GM21528 (cell line): ENCODE measurements around the gene KIF26B.

Experiments
- ATAC-seq: cut with Tn5 transposase; IDR thresholded peaks from one replicate; pipeline ENCODE4 v1.9.1; 2021; ENCODE audit warnings: mild to moderate bottlenecking, moderate library complexity; ENCODE audit not compliant: unreplicated experiment, low FRiP score

Gene KIF26B

DNA sequence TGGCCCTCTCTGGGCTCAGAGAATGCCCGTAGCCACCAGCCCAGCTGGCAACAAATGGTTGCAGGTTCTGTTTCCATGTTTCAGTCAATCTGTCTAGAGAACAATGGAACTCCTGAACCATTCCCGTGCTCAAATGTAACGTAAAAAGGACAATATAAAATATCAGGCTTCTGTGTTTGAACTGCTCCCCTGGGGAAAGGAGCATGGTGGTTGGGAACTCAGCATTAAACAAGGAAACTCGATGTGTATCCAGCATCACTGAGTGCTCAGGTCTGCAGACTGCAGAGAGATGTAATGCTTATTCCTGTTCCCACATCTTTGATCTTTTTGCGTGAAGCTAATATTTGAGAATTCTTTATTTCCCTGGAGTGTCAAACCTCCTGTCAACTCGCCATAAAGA lies 326.5 kb downstream of the KIF26B start:
- no peak for ATAC-seq

DNA sequence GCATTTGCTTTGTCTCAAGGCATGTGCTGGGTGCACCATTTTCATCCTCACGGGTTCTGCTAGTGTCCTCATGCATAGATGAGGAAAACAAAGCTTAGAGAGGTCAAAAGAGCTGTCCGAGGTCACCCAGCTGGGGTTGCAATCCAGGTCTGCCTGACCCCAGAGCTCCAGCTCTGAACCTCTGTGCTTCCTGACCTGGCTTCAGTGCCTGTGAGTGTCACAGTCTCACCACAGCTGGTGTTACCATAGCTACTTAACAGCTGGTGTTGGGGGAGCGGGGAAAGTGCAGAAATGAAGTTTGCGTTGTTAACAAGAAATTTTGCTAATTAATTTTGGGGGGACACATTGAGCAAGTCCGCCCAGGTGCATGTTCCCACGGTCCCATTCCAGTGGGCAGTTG lies 328.5 kb downstream of the KIF26B start:
- ATAC-seq, result no peak

DNA sequence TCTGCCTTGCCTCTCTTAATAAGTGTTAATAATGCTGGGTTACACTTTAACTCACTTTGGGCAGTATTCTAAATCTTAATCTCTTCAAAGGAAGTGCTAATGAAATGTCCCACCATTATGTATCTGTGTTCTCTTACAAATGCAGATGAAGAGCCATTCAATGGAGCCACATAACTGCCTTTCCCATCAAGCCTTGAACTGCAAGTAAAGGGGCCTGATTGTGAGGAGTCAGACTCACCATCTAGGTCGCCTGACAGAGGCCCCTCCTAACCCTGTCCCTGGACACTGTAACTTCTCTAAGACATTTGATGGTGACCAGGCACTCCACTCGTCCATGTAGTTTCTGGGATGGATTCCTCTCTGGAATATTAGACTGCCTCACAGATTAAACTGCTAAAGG lies 329.4 kb downstream of the KIF26B start:
- no peak for ATAC-seq

DNA sequence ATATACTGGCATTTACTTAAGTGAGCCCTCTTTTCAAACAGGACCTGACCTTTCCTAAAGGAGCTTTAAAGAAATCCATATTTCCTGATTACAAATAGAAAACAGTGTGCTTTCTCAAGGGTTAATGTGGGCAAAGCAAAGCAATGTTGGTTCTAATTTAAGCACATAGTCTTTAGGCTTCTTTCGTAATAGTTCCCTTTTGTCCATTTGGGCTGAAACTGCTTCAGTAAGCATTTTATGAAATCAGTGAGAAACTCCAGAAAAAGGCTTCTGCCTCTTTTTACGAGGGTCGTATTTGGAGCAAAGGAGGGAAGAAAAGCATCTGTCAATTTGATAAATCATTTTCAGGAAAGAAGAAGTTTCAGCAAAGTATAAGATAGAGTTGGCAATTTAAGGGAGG lies 331.2 kb downstream of the KIF26B start:
- no peak for ATAC-seq

DNA sequence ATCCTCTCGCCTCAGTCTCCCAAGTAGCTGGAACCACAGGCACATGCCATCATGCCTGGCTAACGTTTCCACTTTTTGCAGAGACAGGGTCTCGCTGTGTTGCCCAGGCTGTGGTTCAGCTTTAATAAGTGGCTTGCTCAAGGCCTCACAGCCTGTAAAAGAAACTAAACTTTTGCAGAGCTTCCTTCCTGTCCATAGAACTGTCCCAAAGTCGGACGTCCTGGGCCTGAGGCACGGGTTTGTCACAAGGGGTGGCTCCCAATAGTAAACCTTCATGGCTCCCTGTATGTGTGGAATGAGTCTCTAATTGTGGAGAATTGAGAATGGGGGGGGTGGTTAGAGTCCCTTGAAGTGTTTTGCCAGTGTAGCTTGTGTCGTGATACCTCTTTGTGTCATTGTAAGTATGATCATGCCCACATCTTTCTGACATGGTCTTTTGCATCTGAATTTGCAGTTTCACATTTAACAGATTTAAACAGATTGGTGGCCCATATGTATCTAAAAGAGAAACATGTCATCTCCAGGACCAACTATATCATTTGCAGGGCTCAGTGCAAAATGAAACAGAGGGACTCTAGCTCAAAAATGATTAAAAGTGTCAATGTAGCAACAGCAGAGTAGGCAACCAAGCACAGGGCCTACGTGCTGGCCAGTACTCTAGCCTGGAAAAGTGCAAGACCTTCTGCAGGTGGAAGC lies 332.1 kb downstream of the KIF26B start:
- no peak for ATAC-seq

DNA sequence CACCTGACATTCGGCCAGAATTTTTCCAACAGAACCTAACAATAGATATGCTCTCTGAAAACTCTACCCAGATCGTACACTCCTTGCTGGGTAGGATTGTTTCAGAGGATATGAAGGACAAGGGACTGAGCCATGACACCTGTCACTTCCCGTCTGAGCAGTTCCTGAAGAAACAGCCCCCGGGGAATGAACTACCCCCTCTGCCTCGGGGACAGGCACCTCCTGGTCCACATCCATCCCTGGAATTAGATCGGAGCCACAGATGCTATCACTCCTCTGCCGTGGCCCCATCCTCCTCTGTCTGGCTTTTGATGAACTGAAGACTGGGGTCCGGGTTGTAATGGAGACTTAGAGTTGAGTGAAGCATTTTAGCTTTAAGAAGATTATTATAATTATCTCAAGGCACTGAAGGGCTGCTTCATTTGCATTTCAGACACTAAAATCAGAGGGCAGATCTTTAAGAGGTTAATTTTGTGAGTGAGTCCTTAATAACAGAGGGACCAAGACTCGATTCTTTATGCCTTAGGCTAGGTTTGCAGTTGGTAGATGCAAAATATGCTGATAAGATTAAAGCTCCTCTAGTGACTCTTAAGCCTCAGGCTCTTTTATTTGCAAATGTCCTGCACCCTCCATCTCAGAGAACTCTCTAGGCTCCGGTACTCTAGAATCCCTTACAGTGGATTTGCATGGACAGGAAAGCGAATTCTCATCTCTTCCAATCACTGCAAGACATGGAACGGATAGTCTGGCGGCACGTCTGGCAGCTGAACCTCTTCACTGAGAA lies 333.8 kb downstream of the KIF26B start:
- ATAC-seq, result no peak

DNA sequence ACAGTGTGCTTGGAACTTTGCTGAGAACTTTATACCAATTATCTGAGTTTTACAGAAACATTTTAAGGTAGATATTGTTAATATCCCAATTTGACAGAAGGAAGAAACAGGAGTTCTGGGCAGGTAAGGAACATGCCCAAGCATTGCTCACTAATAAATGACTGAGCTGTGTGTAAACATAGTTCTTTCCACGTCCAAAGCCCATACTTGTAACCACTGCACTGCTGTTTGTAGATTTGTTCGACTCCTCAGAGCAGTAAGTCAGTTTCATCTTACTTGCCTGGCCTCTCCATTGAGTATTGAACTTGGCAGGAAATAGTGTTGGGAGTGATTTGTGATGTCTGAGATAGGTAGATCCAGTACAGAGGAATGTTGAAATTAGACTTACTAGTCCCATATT lies 335.1 kb downstream of the KIF26B start:
- no peak for ATAC-seq

DNA sequence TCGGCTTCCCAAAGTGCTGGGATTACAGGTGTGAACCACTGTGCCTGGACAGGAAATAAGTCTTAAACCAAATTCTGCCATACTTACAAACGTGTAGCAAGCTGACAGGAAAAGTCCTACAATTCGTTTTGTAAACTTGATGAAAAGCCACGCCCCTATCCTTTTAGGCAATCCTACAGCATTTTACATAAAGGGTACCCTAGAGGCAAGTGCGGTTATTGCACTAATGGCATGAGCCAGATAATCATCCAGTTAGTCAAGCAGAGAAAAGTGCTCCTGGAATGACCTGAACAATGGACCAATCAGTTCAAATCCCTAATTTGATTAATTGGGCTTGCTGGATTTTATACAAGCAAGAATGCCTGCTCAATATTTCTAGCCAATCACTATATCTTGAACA lies 338.2 kb downstream of the KIF26B start:
- ATAC-seq, result no peak

DNA sequence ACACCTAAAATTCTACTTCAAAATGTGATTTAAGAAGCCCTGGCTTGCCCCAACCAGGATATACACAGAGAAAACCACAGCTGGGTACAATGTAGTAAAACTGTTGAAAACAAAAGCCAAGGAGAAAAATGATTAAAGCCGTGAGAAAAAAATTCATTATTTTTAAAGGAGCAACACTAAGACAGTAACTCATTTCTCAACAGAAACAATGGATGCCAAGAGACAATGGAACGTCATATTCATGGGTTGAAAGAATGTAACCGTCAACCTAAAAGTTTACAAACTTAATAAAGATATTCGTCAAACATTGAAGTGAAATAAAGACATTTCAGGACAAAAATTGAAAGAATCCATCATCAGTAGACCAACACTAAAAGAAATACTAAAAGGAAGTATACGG lies 340.9 kb downstream of the KIF26B start:
- no peak for ATAC-seq

DNA sequence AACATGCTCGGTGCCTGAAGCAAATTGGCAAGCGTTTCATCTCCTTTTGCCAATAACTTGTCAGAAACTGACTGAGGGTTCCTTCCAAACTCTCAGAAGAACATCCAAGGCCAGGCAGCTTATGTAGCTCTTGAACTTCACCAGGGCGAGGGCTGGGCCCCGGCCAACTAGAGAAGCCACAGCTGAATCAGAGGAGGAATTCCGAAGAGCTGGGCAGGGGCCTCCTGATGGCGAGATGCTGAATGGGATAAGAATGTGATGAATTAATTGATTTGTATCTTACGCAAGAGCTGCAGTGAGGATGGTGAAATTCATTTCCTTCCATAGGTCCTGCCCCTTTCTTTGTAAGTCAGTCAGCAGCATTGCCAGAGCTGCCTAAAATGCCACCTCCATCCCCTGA lies 345.8 kb downstream of the KIF26B start:
- no peak for ATAC-seq

DNA sequence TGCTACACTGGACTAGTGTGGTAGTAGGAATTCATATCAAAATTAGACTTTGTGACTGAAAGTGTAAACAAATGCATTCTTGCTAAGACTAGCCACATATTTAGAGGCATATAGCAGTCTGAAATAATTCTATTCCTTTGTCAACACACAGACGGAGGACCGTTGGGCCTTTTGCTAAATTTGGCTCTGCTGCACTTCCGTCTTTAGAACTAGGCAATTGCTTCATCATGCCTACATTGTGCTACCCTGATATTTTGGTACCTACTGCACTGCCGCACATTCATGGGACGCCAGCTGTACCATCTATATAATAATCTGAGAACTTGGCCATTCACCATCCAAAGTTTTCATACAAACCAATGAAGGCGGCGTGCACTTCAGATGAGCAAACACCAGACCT lies 346.8 kb downstream of the KIF26B start:
- ATAC-seq, result no peak

DNA sequence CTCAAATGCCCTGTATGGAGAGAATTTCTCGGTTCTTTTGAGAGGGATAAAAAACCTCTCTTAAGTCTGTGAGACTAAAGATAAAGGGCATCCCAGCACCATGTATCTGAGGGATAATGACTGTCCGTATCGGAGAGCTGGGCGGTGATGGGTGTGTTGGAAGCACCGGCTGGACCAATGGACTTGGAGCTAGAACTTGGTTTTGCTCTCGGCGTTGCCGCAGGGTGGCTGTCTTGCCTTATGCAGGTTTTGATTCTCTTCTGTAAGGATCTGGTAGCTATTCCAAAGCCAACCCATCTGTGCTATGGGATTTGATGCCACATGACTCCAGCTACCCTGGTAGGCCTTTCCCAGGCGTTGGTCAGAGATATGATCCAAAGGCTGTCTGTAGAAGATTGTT lies 348.8 kb downstream of the KIF26B start:
- ATAC-seq, result no peak

DNA sequence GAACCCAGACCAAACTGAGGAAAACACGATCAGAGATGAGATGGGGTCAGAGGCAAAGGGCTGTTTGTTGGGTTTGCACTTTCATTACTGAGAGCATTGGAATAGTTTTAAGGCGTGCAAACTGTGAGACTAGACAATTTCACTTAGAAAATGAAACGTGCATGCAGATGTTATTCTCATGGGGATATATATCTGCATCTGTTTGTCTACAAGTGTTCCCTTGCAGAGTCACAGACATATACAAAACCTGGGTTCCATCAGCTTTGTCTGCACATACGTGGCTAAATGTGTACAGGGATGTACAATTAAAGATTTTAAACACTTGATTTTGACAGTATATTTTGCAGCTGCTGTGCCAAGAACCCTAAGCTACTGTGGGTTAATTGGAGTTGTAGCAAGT lies 355.4 kb downstream of the KIF26B start:
- no peak for ATAC-seq

DNA sequence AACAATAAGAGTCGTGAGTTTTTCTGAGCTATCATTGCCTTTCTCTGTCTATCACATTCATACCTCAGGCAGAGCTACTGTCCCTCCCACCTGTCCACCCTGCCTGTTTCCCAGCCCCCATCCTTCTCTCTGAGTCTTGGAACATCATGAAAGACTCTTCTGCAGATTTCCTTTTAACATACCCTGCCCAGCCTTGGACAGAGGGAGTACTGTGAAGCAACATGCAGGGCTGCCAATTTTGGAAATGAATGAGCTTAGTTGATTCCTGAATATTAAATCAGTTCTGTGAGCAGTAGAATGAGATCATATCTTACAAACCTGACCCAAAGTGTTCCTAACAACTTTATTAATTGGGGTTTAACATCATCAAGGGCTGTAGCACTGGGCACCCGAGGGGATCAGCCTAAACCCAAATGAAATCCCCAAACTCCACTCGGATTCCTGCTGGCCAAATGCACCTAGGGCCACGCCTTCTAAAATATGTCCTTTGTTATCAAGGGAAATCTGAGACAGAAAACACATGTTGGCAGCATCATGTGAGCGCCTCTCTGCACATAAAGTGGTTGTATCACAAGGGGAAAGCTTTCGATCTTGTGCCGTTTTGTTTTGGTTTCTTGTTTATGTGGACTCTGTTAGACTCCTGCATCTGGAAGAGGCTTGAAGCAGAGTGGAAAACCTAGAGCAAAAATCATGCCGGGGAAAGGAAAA lies 357.6 kb downstream of the KIF26B start:
- ATAC-seq, result no peak

DNA sequence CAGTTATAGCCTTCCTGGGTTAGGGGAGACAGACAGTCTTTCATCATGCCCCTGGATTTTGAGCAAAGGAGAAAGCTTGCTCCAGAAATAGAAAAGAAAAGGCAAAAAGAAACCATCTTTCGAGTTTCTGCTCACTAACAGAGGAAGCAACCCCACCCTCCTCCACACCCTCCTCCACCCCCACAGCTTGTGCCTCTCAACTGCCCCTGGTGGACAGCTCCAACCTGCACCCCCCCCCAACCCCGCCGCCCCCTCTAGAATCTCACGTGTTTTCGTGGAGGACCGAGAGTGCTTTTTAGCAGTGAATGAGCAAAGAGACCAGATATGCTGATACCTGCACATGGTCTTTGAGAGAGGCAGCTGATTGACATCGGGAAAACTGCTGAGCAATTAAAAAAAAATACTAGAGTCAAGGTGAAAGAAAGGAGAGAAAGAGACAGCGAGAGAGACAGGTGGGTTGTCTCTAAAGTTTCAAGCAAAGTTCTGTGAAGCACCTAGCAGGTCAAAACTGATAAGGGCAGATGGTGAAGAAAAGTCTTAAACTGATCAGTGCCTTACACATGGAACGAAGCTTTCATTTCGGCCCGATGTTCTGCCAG lies 358.3 kb downstream of the KIF26B start:
- ATAC-seq, result no peak

DNA sequence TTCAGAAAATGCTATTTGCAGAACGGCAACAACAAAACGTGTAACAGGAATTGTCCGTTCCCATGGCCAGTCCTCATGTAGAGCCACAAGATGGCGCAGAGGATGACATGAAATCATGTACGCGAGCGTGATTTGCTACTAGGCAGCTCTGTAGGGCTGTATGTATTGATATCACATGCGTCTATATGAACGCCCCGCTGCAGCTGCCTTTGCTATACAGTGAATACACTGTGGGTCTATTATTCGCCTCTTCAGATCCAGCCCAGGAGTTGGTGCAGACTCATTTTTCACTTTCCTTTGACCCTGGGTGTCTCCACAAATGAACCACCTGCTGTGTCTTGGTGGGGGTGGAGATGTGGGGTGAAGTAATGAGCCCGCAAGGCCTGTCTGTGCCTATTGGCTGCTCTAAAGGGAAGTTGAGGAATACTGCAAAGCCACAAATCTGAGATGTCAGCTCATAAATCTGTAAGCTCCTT lies 361.5 kb downstream of the KIF26B start:
- ATAC-seq, result no peak

DNA sequence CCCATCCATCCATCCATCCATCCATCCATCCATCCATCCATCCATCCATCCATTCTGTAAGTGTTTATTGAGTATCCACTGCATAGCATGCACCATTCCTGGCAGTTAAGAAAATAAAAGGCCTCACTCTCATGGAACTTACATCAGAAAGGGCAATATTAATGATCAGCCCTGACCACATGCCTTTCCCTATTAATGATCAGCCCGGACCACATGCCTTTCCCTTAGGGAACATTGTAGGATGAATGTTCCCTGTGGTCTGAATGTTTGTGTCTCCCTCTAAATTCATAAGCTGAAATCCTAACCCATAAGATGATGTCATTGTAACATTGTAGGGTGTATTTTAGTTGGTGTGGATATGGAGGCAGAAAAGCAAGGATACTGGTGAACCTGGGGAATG lies 365.8 kb downstream of the KIF26B start:
- ATAC-seq, result no peak

DNA sequence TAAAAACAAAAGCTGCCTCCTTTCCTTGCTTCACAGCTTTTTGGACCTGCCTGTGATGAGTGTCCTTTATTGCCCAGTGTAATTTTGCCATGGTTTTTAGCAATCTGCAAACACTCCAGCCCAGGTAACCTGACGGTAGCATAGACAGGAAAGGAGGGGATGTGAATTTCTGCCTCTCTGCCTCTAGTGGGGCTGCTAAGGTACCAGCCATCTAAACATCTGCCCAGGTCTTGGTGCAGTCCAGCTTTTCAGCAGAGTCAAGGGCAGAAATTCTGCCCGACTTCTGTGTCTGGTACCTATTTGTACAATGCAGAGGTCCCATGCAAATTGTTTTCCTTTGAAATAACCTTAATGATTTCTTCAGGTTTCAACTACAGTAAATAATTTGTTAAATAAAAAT lies 371.4 kb downstream of the KIF26B start:
- no peak for ATAC-seq

DNA sequence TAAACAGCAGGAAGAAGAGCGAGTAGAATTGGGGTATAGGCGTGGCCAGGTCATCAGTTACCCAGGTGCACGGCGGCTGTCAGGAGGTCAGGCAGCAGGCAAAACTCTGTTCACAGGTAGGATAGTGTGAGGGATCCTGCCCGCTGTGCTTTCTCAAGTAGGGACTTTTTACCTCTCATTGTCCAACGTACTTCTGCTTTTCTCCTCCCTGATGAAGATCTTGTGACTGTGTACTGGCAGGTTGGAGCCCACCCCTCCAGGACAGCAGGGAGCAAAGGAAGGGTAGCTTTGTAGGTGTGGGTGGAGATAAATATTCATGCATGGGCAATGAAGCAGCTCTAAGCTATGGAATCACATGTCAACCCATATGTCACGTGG lies 373.5 kb downstream of the KIF26B start:
- ATAC-seq, result no peak

DNA sequence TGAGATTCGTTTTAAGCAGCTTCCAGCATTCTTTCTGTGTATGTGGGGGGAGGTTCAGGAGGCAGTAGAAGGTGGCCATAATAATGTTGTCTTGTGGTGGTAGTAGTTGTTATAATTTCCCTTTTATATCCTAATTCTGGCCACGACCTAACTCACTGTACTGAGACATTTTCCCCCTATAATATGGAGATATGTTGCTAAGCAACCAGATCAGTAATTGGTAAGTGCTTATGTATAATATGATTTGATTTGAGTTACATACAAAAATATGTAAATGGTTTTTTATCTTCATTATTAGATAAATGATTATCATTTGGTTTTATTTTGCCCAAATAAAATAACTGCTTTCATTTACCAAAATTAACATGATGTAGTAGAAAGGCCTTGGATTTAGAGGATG lies 376.2 kb downstream of the KIF26B start:
- no peak for ATAC-seq

DNA sequence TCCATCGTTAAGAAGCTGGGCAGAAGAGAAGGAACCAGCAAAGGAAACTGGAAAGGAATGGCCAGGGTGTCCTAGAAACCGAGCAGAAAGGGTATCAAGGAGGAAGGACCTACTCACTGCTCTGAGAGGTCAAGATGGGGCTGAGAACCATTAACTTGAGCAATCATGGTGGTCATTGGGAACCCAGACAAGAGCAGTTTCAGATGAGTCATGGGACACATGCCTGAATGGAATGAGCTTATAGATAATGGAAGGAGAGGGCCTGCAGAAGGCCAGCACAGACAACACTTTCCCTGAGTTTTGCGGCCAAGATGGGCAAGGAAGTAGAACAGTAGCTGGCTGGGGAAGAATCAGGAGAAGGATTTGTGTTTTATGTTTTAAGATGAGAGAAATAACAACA lies 383.2 kb downstream of the KIF26B start:
- no peak for ATAC-seq
